ENCODE data around the gene PYGL. TPM values are rescaled to one million over a fixed set of nuclear protein-coding genes. Genes with fewer than 3 reads are reported as not detected.
"Not testable (repeated sequence)": the region's sequence is repeated elsewhere in the genome, so short reads cannot be mapped to it uniquely, and the experiment has no call there.

The PYGL gene
- total and polyA plus RNA-seq, 8 donors, result 6.7 to 35.6 (median 17.9) TPM

DNA sequence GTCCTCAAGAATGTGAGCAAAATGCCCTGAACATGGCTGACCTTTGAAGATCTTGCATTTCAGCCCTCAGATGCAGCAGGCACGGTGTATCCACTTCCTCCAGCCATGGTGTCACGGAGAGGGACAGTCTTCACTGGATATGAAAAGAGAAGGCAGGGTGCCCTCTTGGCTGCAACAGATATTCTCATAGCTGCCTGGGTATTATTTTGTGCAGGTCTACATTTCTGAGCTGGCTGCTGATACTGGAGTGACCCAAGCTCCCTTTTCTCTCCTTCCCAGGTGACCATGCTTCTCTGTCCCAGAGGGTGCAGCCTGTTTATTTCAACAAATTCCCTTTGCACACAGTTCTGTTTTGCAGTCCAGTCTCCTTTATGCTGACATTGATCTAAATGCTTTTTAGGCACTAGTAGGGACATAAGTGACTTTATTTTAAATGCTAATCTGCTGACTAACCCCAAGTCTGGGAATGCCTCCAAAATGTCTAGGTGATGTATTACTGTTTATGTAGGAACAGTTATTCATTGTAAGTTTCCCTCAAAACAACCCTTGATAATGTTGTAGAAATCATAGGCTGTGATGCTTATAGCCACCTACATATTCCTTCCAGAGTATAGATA is 17.4 kb upstream of the PYGL start:
- H3K36me3 ChIP-seq, result no peaks in the 10 kb centered on the region
- H3K27me3 ChIP-seq, result no peaks in the 10 kb centered on the region
- no peak overlapping the region for H3K4me3 ChIP-seq
- 23 to 53% (median 36%) methylated on average over 2 of the region's 2 CpGs for WGBS, 5 donors
- no peaks in the 10 kb centered on the region for H3K9me3 ChIP-seq
- intact Hi-C loops (cut with DNase I; ENCODE audit: low total_unique reads), result no loop called here
- H3K4me1 ChIP-seq, result peaks cover 12 to 33% (median 20%) of the 10 kb centered on the region in 4 donors
- DNase-seq, result peak in 1 of 2 donors; percentile 90
- TF ChIP-seq POLR2AphosphoS5 (IDR thresholded peaks at IDR 0.05) (peak in 2 of 3 donors; percentile 5 to 25), EP300 (IDR thresholded peaks at IDR 0.05) (no peak), POLR2A (IDR thresholded peaks at IDR 0.05) (no peak), CTCF (IDR thresholded peaks at IDR 0.05) (no peak)
- H3K27ac ChIP-seq, result peak overlapping the region in 3 of 5 donors; percentile 4 to 66 (median 56)

- H3K4me3 ChIP-seq, result no peak overlapping the region
- TF ChIP-seq CTCF (IDR thresholded peaks at IDR 0.05) (no peak), EP300 (IDR thresholded peaks at IDR 0.05) (no peak), POLR2A (IDR thresholded peaks at IDR 0.05) (no peak), POLR2AphosphoS5 (IDR thresholded peaks at IDR 0.05) (no peak)
- H3K27ac ChIP-seq, result peak overlapping the region in 1 of 5 donors; percentile 86
- intact Hi-C loops (cut with DNase I; ENCODE audit: low total_unique reads), result no loop called here
- H3K36me3 ChIP-seq, result no peaks in the 10 kb centered on the region
- peaks cover 3 to 27% (median 15%) of the 10 kb centered on the region in 4 donors for H3K4me1 ChIP-seq
- no peaks in the 10 kb centered on the region for H3K9me3 ChIP-seq
- no peaks in the 10 kb centered on the region for H3K27me3 ChIP-seq
- 57 to 80% (median 73%) methylated on average over 3 of the region's 3 CpGs for WGBS, 5 donors
- peak in 1 of 2 donors; percentile 39 for DNase-seq
These were observed 13.0 kb upstream of the PYGL start for GRCh38 chr14:50957296-50957695.

DNA sequence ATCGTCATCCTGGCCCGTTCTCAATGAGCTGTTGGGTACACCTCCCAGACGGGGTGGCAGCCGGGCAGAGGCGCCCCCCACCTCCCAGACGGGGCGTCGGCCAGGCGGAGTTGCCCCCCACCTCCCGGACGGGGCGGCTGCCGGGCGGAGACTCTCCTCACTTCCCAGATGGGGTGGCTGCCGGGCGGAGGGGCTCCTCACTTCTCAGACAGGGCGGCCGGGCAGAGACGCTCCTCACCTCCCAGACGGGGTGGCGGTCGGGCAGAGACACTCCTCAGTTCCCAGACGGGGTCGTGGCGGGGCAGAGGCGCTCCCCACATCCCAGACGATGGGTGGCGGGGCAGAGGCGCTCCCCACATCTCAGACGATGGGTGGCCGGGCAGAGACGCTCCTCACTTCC is 12.1 kb upstream of the PYGL start:
- intact Hi-C loops (cut with DNase I; ENCODE audit: low total_unique reads); H3K4me3 ChIP-seq; H3K36me3 ChIP-seq; H3K9me3 ChIP-seq; DNase-seq; H3K27me3 ChIP-seq: not testable (repeated sequence)
- 88 to 95% (median 91%) methylated on average over 20 to 32 of the region's 32 CpGs for WGBS, 5 donors
- H3K4me1 ChIP-seq, result peaks cover under 1 to 18% (median 6%) of the 10 kb centered on the region in 4 donors
- peak overlapping the region in 1 of 5 donors; percentile 86 for H3K27ac ChIP-seq

- peak in 1 of 3 donors; percentile 38 for TF ChIP-seq POLR2AphosphoS5 (IDR thresholded peaks at IDR 0.05)
- TF ChIP-seq CTCF (IDR thresholded peaks at IDR 0.05), result no peak
- Histone ChIP-seq H3K27me3 (no peaks in the 10 kb centered on the region), H3K9me3 (no peaks in the 10 kb centered on the region), H3K4me3 (no peak overlapping the region), H3K36me3 (no peaks in the 10 kb centered on the region), H3K27ac (peak overlapping the region in 4 of 5 donors; percentile 9 to 86 (median 30)), H3K4me1 (peaks cover 0 to 10% (median 5%) of the 10 kb centered on the region in 4 donors)
- WGBS, 5 donors, result 69 to 89% (median 75%) methylated on average over 4 to 5 of the region's 5 CpGs
- peak in 1 of 2 donors; percentile 54 for DNase-seq
- intact Hi-C loops (cut with DNase I; ENCODE audit: low total_unique reads), result no loop called here
These were observed 11.2 kb upstream of the PYGL start for GRCh38 chr14:50955373-50956043.
